ENCODE data around the gene GALNT2. TPM values are rescaled to one million over a fixed set of nuclear protein-coding genes. Genes with fewer than 3 reads are reported as not detected.

The GALNT2 gene
- total and polyA plus RNA-seq, 9 of the 15 experiments (the other 6 are each of a cell fraction or from before 2014, with no cell fraction given), result 1.6 to 106 (median 51.9) TPM

DNA sequence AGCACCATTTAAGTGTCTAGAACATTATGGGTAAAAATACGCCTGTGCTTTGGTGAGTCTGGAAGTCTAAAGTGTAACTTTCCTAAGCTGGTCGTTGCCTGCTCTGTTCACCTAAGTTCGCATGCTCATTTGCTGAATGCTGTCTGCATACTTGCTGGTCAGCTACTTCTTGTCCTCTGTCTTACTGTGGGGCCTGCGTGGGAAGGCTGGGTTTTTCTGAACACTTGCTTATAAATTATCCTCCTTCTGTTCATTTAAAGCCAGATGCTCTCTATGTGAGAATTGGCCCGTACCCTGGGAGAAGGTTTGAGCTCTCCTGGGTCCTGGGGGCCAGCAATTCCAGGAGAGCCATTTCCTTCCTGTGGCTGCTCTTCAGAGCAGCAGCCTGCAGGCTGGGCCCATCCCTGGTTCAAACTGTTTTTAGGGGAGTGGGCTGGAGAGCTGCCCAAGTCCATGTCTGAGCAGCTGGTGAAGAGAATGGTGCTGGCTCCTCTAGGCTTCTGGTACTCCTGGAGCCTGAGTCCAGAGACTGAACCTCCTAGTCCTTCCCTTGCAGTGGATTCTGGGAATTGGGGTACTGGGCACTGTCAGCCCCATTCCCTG lies 75.7 kb downstream of the GALNT2 start:
- peak overlapping the region; percentile 9 for H3K27ac ChIP-seq (ENCODE audit: extremely low read depth, low read depth, low read length)
- BruUV-seq (replicated peaks), result no TSS peak
- no peaks in the 10 kb centered on the region; the same call in 1 of the 2 replicates for H4K20me1 ChIP-seq (replicated peaks; ENCODE audit: control insufficient read depth, insufficient read depth, low read length)
- no peak overlapping the region for H3K4me3 ChIP-seq
- peaks cover 3% of the 10 kb centered on the region for H3K9me1 ChIP-seq (ENCODE audit: control insufficient read depth, insufficient read depth, low read length)
- TF ChIP-seq RBM14 (IDR thresholded peaks at IDR 0.05; ENCODE audit: borderline replicate concordance, insufficient read depth, low read depth, low read length) (no peak), THAP7 (CRISPR knock-in tag; IDR thresholded peaks at IDR 0.05) (no peak), FOXJ3 (CRISPR knock-in tag; IDR thresholded peaks at IDR 0.05) (no peak), AFF1 (IDR thresholded peaks at IDR 0.05; ENCODE audit: low read depth in 1 of 2, partially characterized antibody in 2 of 2) (no peak), KLF16 (IDR thresholded peaks at IDR 0.05) (no peak), TRIM24 (IDR thresholded peaks at IDR 0.05) (no peak), GTF2F1 (IDR thresholded peaks at IDR 0.05; ENCODE audit: low read depth, low read length) (no peak), RHOXF2B (CRISPR knock-in tag; conservative IDR thresholded peaks at IDR 0.05) (no peak), BDP1 (IDR thresholded peaks at IDR 0.05; ENCODE audit: insufficient read depth, insufficient read length) (no peak), MAFF (IDR thresholded peaks at IDR 0.05; ENCODE audit: low read length) (no peak), SIX5 (IDR thresholded peaks at IDR 0.05; ENCODE audit: borderline replicate concordance in 1 of 2, insufficient read depth in 1 of 2, low read depth in 1 of 2, low read length in 2 of 2) (no peak), ZNF324 (CRISPR knock-in tag; IDR thresholded peaks at IDR 0.05) (no peak), TFAM (CRISPR knock-in tag; conservative IDR thresholded peaks at IDR 0.05) (no peak)
- TF ChIP-seq, protein P1, sequence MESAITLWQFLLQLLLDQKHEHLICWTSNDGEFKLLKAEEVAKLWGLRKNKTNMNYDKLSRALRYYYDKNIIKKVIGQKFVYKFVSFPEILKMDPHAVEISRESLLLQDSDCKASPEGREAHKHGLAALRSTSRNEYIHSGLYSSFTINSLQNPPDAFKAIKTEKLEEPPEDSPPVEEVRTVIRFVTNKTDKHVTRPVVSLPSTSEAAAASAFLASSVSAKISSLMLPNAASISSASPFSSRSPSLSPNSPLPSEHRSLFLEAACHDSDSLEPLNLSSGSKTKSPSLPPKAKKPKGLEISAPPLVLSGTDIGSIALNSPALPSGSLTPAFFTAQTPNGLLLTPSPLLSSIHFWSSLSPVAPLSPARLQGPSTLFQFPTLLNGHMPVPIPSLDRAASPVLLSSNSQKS (CRISPR knock-in tag; IDR thresholded peaks at IDR 0.05), result no peak
- no peaks in the 10 kb centered on the region for H3K9me3 ChIP-seq (replicated peaks; ENCODE audit: control insufficient read depth, insufficient read depth, low read depth, low read length)
- POLR2A ChIA-PET, result interaction anchor here (1.7 to 3.4 kb wide), 2 partner anchors 11 to 14 kb away, joined by 10 to 20 read pairs; no protein-coding TSS in a partner anchor
- in situ Hi-C loops (cut with MboI), result no loop called here
- peak overlapping the region; percentile 12 to 57; a peak in 2 of 4 replicates for H3K9ac ChIP-seq (ENCODE audit: insufficient read depth in 1 of 2, low read depth in 2 of 2, low read length in 2 of 2)
- DNase-seq (ENCODE audit: extremely low read depth in 1 of 4, low spot score in 3 of 4) (no peak), ATAC-seq (no peak), FAIRE-seq (no peak)
- peaks cover 83 to 89% of the 10 kb centered on the region in 2 experiments for H3K4me1 ChIP-seq (replicated peaks in 1 of 2; ENCODE audit: control insufficient read depth in 2 of 2, insufficient read depth in 2 of 2, low read length in 2 of 2)
- intact Hi-C loops (cut with micrococcal nuclease), result loop anchor here (5.0 kb wide), 1 partner anchor 45 kb away; no protein-coding TSS in a partner anchor
- peak overlapping the region; percentile 74 for H3K4me2 ChIP-seq (ENCODE audit: insufficient read depth, low read length)
- no peak overlapping the region for H2AFZ ChIP-seq (ENCODE audit: low read depth, low read length)
- CTCF ChIA-PET (ENCODE audit: low intra/inter-chr PET ratio), result no interaction called here
- WGBS (ENCODE audit: insufficient coverage, low coverage, missing lambda C conversion rate), result 67% methylated on average over 5 of the region's 5 CpGs
- peaks cover 96% of the 10 kb centered on the region for H3K79me2 ChIP-seq (ENCODE audit: control insufficient read depth, insufficient read depth, low read length)
- peaks cover 17% of the 10 kb centered on the region; the same call in 2 of the 3 replicates for H3K36me3 ChIP-seq (ENCODE audit: control insufficient read depth, insufficient read depth, low read length)
- no peaks in the 10 kb centered on the region for H3K27me3 ChIP-seq (ENCODE audit: control insufficient read depth in 2 of 2, insufficient read depth in 2 of 2, low read length in 2 of 2)

Measured in K562 (cell line).